Loucy (cell line): ENCODE data around the gene FAM53B.

Experiments
- EZH2phosphoT487 ChIP-seq: fragments of 200-600 bp; IDR thresholded peaks from 2 replicates; pipeline ENCODE4 v1.6.1; 2018; ENCODE audit warnings: antibody characterized with exemption, mild to moderate bottlenecking, moderate library complexity, borderline replicate concordance
- TF ChIP-seq, protein P1 (sequence below): fragments of 200-600 bp; sonication (generic); conservative IDR thresholded peaks from 2 replicates; pipeline ENCODE4 v1.5.1; 2014; ENCODE audit warnings: mild to moderate bottlenecking, antibody characterized with exemption, low read length

DNA sequence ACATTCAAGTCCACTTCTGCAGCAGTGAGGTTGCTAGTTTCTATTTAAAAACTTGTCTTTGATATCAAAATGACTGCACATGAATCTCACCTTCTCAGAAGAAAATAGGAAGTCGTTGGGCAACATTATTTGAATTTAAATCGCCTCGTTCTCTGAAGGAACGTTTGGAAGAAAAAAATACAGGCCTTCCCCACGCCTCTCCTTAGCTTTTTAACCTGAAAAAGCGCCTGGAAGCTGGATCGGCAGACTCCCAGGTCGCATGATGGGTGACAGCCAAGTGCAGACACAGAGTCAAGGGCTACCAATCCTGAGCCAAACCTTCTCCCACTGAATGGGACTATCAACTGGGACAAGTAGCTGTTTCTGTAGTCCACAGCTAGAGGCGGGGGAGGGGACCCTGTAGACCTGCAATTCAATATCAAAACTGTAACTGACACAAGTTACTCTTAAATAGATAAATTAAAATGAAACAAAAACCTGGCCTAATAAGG lies 2.2 kb downstream of the FAM53B start:
- TF ChIP-seq, protein P1, sequence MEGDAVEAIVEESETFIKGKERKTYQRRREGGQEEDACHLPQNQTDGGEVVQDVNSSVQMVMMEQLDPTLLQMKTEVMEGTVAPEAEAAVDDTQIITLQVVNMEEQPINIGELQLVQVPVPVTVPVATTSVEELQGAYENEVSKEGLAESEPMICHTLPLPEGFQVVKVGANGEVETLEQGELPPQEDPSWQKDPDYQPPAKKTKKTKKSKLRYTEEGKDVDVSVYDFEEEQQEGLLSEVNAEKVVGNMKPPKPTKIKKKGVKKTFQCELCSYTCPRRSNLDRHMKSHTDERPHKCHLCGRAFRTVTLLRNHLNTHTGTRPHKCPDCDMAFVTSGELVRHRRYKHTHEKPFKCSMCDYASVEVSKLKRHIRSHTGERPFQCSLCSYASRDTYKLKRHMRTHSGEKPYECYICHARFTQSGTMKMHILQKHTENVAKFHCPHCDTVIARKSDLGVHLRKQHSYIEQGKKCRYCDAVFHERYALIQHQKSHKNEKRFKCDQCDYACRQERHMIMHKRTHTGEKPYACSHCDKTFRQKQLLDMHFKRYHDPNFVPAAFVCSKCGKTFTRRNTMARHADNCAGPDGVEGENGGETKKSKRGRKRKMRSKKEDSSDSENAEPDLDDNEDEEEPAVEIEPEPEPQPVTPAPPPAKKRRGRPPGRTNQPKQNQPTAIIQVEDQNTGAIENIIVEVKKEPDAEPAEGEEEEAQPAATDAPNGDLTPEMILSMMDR, result no peak
- no peak for TF ChIP-seq EZH2phosphoT487
